Bronchial epithelial cell (primary cell): Measurements from ENCODE around the gene WNK3. TPM values are rescaled to one million over a fixed set of nuclear protein-coding genes. Genes with fewer than 3 reads are reported as not detected.

ENCODE experiments used
- DNase-seq: peaks from one replicate; pipeline ENCODE4 v3.0.0-alpha.2; 2010; ENCODE audit warnings: low read depth
- FAIRE-seq: peaks from 2 replicates; lab custom pipeline; 2011; peaks lifted over from hg19 to GRCh38; lab: Jason Lieb, UNC
- H3K27me3 ChIP-seq: 2 replicates; pipeline ENCODE4 v1.5.1; 2011; ENCODE audit warnings: low read length; ENCODE audit not compliant: control insufficient read depth, insufficient read depth
- H3K36me3 ChIP-seq: 2 replicates; pipeline ENCODE4 v1.5.1; 2011; ENCODE audit warnings: low read length; ENCODE audit not compliant: control insufficient read depth, insufficient read depth
- H3K4me3 ChIP-seq: 2 replicates; pipeline ENCODE4 v1.5.1; 2011; ENCODE audit warnings: mild to moderate bottlenecking, low read depth, low read length, control low read depth
- total RNA-seq: library from RNA; depleted of rRNA; stranded (reverse); fragments of >200 nt; gene quantifications from 2 replicates; pipeline ENCODE4 v1.2.1, GENCODE V29; 2014
- TF ChIP-seq, protein P1 (sequence below): IDR thresholded peaks from 2 replicates; pipeline ENCODE4 v1.5.1; 2011; ENCODE audit warnings: mild to moderate bottlenecking, moderate library complexity, low read length, control low read depth, inconsistent platforms; ENCODE audit not compliant: insufficient read depth, severe bottlenecking

WNK3 gene
- total RNA-seq, 1 donor from 2014 or later, result 0.26 TPM

DNA sequence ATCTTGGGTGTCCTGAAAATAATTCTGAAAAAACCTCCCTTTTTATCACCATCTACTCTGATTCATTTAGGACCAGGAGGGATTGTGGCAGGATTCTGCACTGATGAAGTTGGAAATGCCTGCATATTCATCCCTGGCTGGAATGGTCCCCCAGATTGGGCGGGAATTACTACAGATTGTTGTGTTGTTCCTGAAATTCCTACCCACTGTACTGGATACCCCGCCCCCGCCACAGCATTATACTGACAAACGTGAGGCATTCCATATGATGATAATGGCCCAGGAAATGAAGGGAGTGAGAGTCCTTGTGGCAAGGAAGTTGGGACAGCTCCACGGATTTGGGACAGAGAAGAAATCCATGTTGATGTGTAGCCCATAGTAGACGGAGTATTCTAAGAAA lies 159.6 kb downstream of the WNK3 start:
- FAIRE-seq (no peak), DNase-seq (no peak)
- no peaks in the 10 kb centered on the region for H3K27me3 ChIP-seq

DNA sequence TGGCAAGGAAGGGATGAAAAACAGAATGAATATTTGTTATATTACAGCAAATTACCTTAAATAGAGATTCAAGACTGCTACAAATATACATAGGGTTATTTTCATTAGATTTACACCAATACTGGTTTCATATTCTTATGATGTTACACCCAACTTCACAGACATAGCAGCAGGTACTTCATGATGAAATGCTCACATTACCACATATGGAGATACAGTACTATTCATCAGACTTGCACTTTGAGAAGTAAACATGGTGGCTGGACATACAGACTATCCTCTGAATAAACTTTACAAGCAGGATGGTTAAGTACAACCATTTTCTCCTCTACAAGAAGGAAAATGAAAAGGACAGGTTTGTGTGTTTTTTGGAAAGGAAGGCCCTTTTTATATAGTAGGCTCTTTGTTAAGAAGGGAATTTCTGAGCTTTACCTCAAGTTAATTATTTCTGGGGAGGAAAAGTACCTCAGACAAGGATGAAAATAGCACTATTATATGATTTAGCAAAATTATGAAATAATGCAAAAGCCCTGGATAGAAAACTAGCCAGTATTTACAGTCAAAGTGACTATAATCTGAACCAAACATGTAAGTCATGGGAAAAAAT lies 162.8 kb downstream of the WNK3 start:
- no peak overlapping the region for H3K4me3 ChIP-seq
- no peak for FAIRE-seq
- H3K27me3 ChIP-seq, result no peaks in the 10 kb centered on the region
- TF ChIP-seq, protein P1, sequence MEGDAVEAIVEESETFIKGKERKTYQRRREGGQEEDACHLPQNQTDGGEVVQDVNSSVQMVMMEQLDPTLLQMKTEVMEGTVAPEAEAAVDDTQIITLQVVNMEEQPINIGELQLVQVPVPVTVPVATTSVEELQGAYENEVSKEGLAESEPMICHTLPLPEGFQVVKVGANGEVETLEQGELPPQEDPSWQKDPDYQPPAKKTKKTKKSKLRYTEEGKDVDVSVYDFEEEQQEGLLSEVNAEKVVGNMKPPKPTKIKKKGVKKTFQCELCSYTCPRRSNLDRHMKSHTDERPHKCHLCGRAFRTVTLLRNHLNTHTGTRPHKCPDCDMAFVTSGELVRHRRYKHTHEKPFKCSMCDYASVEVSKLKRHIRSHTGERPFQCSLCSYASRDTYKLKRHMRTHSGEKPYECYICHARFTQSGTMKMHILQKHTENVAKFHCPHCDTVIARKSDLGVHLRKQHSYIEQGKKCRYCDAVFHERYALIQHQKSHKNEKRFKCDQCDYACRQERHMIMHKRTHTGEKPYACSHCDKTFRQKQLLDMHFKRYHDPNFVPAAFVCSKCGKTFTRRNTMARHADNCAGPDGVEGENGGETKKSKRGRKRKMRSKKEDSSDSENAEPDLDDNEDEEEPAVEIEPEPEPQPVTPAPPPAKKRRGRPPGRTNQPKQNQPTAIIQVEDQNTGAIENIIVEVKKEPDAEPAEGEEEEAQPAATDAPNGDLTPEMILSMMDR, result no peak
- no peak for DNase-seq
- no peaks in the 10 kb centered on the region for H3K36me3 ChIP-seq

More for the DNA sequence above, 159.6 kb downstream of the WNK3 start:
- TF ChIP-seq, protein P1, result no peak
- no peak overlapping the region for H3K4me3 ChIP-seq
- no peaks in the 10 kb centered on the region for H3K36me3 ChIP-seq

DNA sequence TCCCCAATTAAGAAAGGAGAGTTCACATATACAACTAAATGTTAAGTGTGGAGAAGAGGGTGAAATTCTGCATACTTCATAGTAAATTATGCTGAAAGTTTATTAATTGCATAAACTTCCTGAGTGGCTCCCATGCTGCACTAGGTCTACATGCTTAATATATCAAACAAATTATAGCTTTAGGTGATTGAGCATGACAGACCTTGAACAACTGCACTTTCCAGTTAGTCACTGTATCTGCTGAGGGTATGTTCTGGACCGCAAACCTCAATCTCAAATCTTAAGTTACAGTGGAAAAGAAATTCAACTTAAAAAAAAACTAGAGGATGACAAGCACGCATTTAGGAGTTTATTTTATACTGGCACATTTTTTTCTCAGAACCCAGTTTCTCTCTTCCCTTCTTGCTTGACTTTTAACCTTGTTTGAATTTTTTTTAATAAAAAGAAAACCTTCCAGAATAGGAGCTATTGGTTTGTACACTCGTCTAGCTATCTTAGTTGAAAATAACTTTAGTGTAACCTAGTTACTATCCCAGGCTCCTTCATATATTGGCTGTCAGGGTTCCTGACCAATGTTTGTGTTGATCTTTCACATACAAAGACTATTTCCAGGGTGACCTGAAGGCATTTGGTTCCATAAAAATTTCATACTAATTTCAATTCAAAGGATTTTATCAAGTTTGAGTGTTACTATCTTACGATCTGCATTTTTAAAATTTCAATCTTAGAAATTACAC lies 164.6 kb downstream of the WNK3 start:
- TF ChIP-seq, protein P1, result no peak
- no peaks in the 10 kb centered on the region for H3K27me3 ChIP-seq
- no peak for FAIRE-seq

DNA sequence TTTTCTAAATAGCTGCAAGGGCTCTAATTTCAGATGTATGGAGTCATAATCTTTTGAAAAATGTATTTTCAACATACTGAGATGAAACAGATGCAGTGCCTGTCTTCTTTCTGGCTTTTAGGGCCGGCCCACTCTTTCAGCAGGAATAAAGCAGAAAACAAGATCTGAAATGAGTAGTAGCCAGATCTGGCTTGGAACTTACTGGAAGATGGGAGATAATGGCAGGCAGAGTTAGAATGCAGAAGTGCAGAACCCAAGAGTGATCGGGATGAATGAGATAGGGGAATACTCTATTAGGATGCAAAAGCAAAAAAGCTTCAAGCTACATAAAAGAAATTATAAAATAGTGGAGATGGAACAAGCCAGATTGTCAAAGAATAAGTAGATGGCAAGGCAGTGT lies 173.4 kb downstream of the WNK3 start:
- TF ChIP-seq, protein P1, result no peak
- Histone ChIP-seq H3K4me3 (no peak overlapping the region), H3K36me3 (no peaks in the 10 kb centered on the region), H3K27me3 (no peaks in the 10 kb centered on the region)
- no peak for DNase-seq
- FAIRE-seq, result no peak

More for the DNA sequence above, 164.6 kb downstream of the WNK3 start:
- DNase-seq, result no peak
- Histone ChIP-seq H3K4me3 (no peak overlapping the region), H3K36me3 (no peaks in the 10 kb centered on the region)

DNA sequence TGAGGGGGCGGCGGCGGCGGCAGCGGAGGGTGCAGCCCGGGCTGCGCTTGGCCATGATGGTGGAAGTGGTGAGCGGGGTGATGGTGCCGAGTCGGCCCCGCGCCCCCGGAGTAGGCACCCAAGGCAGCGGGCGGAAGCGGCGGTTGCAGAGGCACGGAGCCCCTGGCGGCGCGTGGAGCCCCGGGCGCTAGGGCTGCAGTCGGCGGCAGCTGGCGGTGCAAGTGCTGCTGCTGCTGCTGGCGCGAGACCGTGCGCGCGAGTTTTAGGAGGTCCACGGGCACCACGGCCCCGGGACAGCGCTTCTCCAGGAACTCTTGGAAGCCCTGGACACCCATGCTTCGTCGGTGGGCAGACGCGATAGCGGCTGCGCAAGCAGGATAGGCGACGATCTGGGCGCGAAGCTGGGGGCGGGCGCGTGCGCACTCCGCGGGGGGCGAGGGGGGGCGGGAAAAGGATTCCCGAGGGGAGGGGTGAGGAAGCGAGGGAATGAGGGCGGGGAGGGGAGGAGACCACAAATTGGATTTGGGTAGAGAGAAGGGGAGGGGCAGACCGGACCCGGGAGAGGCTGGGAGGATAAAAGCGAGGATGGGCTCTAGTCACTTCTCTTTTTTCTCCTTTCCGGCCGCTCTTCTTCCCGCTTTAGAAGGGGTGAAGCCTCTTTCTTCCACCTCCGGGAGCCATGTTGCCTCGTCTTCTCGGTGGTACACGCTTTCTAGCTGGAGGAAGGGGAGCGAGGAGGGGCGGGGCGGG lies 174.8 kb downstream of the WNK3 start, which contains the start of gene FAM120C:
Gene FAM120C, minus strand, starts transcription at position 391 of the 750 bp plus-strand sequence. Its CDS starts 56 bp downstream, at position 335.
- Histone ChIP-seq H3K4me3 (peak within 1 kb of the TSS; percentile 55), H3K36me3 (no peaks in the 10 kb centered on the region), H3K27me3 (no peaks in the 10 kb centered on the region)
- FAIRE-seq (no peak), DNase-seq (peak; percentile 44)
- TF ChIP-seq, protein P1, result no peak
